Central memory CD8-positive, alpha-beta T cell (primary cell): ENCODE measurements around the gene MRPL49.
A peak's percentile ranks its signal among the peaks of the same experiment; 100 is the strongest.
"Not testable (repeated sequence)": the region's sequence is repeated elsewhere in the genome, so short reads cannot be mapped to it uniquely, and the experiment has no call there.

Experiments
- ATAC-seq: fragments of 150-1000 bp; cut with Tn5 transposase; replicated peaks from 2 replicates; pipeline ENCODE4 v1.10.0; 2022; ENCODE audit warnings: mild to moderate bottlenecking, moderate FRiP score, moderate number of reproducible peaks; ENCODE audit not compliant: poor library complexity, severe bottlenecking; ENCODE audit errors: extremely low read depth
- DNase-seq, 2 donors: peaks; one replicate each; pipeline ENCODE4 v3.0.0; 2021; ENCODE audit warnings: low spot score in 2 of 2
- H3K27ac Mint-ChIP-seq: one replicate; pipeline ENCODE4 v1.8.0; 2022; ENCODE audit warnings: low read depth, mild to moderate bottlenecking, moderate library complexity, mixed read lengths
- H3K27me3 Mint-ChIP-seq: one replicate; pipeline ENCODE4 v1.8.0; 2022; ENCODE audit warnings: mixed read lengths
- H3K36me3 Mint-ChIP-seq: one replicate; pipeline ENCODE4 v1.8.0; 2022; ENCODE audit warnings: mild to moderate bottlenecking, moderate library complexity, mixed read lengths; ENCODE audit not compliant: insufficient read depth
- H3K4me1 Mint-ChIP-seq: one replicate; pipeline ENCODE4 v1.8.0; 2022; ENCODE audit warnings: mixed read lengths
- H3K4me3 Mint-ChIP-seq: one replicate; pipeline ENCODE4 v1.8.0; 2022; ENCODE audit warnings: mild to moderate bottlenecking, moderate library complexity, mixed read lengths
- H3K9me3 Mint-ChIP-seq: one replicate; pipeline ENCODE4 v1.8.0; 2022; ENCODE audit warnings: mixed read lengths

The MRPL49 gene

GRCh38 chr11:65116370-65117205 is 5.5 kb upstream of the MRPL49 start:
- peaks cover 31% of the 10 kb centered on the region for H3K4me1 Mint-ChIP-seq
- ATAC-seq (peak; percentile 20), DNase-seq (peak; percentile 46 to 57)
- peak overlapping the region; percentile 83 for H3K4me3 Mint-ChIP-seq
- peaks cover 45% of the 10 kb centered on the region for H3K36me3 Mint-ChIP-seq
- H3K27ac Mint-ChIP-seq = peak overlapping the region; percentile 82
- H3K9me3 Mint-ChIP-seq = no peaks in the 10 kb centered on the region
- no peaks in the 10 kb centered on the region for H3K27me3 Mint-ChIP-seq

GRCh38 chr11:65117206-65118096 is 4.7 kb upstream of the MRPL49 start, which contains the start of gene ZNHIT2:
Gene ZNHIT2, minus strand, starts transcription at chr11:65117701. Its CDS starts 48 bp downstream, at chr11:65117653.
- ATAC-seq (peak; percentile 57), DNase-seq (peak; percentile 99 to 100)
- Mint-ChIP-seq H3K4me3 (peak within 1 kb of the TSS; percentile 83), H3K4me1 (peaks cover 33% of the 10 kb centered on the region), H3K27ac (peak within 1 kb of the TSS; percentile 82), H3K36me3 (peaks cover 48% of the 10 kb centered on the region), H3K27me3 (no peaks in the 10 kb centered on the region), H3K9me3 (no peaks in the 10 kb centered on the region)

- Mint-ChIP-seq H3K36me3 (peaks cover 45% of the 10 kb centered on the region), H3K9me3 (no peaks in the 10 kb centered on the region), H3K4me3 (peak overlapping the region; percentile 83), H3K27me3 (no peaks in the 10 kb centered on the region), H3K27ac (peak overlapping the region; percentile 82), H3K4me1 (peaks cover 28% of the 10 kb centered on the region)
- DNase-seq = no peak
- ATAC-seq = no peak
These were observed 3.9 kb upstream of the MRPL49 start for GRCh38 chr11:65118097-65118837.

GRCh38 chr11:65118891-65119669 is 3.0 kb upstream of the MRPL49 start:
- Mint-ChIP-seq H3K27ac (peak overlapping the region; percentile 81), H3K4me1 (peaks cover 24% of the 10 kb centered on the region), H3K36me3 (peaks cover 45% of the 10 kb centered on the region)
- not testable (repeated sequence) for H3K9me3 Mint-ChIP-seq, H3K4me3 Mint-ChIP-seq, DNase-seq, H3K27me3 Mint-ChIP-seq, ATAC-seq

- Mint-ChIP-seq H3K36me3 (peaks cover 43% of the 10 kb centered on the region), H3K27me3 (no peaks in the 10 kb centered on the region), H3K4me3 (no peak overlapping the region), H3K27ac (no peak overlapping the region), H3K4me1 (peaks cover 24% of the 10 kb centered on the region), H3K9me3 (no peaks in the 10 kb centered on the region)
- DNase-seq = no peak
- no peak for ATAC-seq
These were observed 2.5 kb upstream of the MRPL49 start for GRCh38 chr11:65119670-65119995.

GRCh38 chr11:65120831-65121230 is 1.3 kb upstream of the MRPL49 start:
- Mint-ChIP-seq H3K27ac (peak overlapping the region; percentile 99), H3K27me3 (no peaks in the 10 kb centered on the region), H3K9me3 (no peaks in the 10 kb centered on the region), H3K4me1 (peaks cover 24% of the 10 kb centered on the region), H3K36me3 (peaks cover 51% of the 10 kb centered on the region), H3K4me3 (peak overlapping the region; percentile 96)
- DNase-seq (no peak), ATAC-seq (no peak)

GRCh38 chr11:65121447-65121864 is 665 bp upstream of the MRPL49 start:
- H3K9me3 Mint-ChIP-seq = no peaks in the 10 kb centered on the region
- H3K27ac Mint-ChIP-seq = peak overlapping the region; percentile 99
- H3K27me3 Mint-ChIP-seq = no peaks in the 10 kb centered on the region
- peak overlapping the region; percentile 96 for H3K4me3 Mint-ChIP-seq
- H3K4me1 Mint-ChIP-seq = peaks cover 24% of the 10 kb centered on the region
- peaks cover 57% of the 10 kb centered on the region for H3K36me3 Mint-ChIP-seq
- DNase-seq = no peak
- ATAC-seq = no peak

- ATAC-seq = no peak
- no peak for DNase-seq
- no peaks in the 10 kb centered on the region for H3K27me3 Mint-ChIP-seq
- no peak overlapping the region for H3K27ac Mint-ChIP-seq
- H3K36me3 Mint-ChIP-seq = peaks cover 47% of the 10 kb centered on the region
- no peaks in the 10 kb centered on the region for H3K9me3 Mint-ChIP-seq
- peak overlapping the region; percentile 25 for H3K4me3 Mint-ChIP-seq
- peaks cover 16% of the 10 kb centered on the region for H3K4me1 Mint-ChIP-seq
These were observed 2.5 kb downstream of the MRPL49 start for GRCh38 chr11:65124480-65125196.

GRCh38 chr11:65125197-65126056 is 3.3 kb downstream of the MRPL49 start:
- DNase-seq (no peak), ATAC-seq (no peak)
- H3K9me3 Mint-ChIP-seq = no peaks in the 10 kb centered on the region
- H3K36me3 Mint-ChIP-seq = peaks cover 40% of the 10 kb centered on the region
- peaks cover 16% of the 10 kb centered on the region for H3K4me1 Mint-ChIP-seq
- H3K27me3 Mint-ChIP-seq = no peaks in the 10 kb centered on the region
- H3K4me3 Mint-ChIP-seq = no peak overlapping the region
- no peak overlapping the region for H3K27ac Mint-ChIP-seq

GRCh38 chr11:65126624-65127274 is 4.6 kb downstream of the MRPL49 start:
- Mint-ChIP-seq H3K27me3 (no peaks in the 10 kb centered on the region), H3K4me3 (no peak overlapping the region), H3K4me1 (peaks cover 14% of the 10 kb centered on the region), H3K27ac (no peak overlapping the region), H3K36me3 (peaks cover 39% of the 10 kb centered on the region), H3K9me3 (no peaks in the 10 kb centered on the region)
- DNase-seq (no peak), ATAC-seq (no peak)
